NK-92 (cell line): ENCODE results near the gene GALM.

Experiments
- DNase-seq: peaks from one replicate; lab custom pipeline; 2025; ENCODE audit not compliant: unreplicated experiment; lab: John Stamatoyannopoulos, UW

The GALM gene

DNA sequence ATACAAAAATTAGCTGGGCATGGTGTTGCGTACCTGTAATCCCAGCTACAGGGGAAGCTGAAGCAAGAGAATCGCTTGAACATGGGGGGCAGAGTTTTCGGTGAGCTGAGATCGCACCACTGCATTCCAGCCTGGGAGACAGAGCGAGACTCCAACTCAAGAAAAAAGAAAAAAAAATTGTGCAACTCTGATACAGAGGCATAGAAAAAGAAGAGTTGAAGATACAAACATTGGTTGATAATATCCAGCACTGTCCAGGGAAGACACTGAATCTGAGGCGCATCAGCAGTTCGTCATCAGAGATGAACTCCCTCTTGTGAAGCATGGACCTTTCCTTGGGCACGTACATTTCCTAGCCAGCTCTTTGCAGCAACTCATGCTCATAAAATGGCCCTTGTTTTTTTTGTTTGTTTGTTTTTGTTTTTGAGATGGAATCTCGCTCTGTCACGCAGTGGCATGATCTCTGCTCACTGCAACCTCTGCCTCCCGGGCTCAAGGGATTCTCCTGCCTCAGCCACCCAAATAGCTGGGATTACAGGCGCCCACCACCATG, 16.7 kb upstream of the GALM start:
- no peak for DNase-seq

DNA sequence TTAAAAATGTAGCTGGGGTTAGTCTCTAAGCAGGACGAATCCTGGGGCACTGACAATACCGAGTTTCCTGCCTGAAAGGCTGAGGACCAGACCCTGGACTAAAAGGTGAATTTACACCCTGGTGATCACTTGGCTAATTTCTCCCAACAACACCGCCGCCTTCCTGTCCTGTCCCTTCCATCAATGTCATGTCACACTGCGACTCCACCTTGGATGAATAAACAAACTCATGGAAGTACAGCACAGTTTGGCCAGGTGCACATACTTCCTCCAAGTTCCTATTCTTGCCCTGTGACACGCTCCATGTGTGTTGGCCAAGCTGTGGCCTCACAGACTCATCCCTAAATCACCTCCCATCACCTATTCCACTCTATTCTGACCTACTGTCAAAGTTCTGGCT, 15.9 kb upstream of the GALM start:
- DNase-seq: no peak

DNA sequence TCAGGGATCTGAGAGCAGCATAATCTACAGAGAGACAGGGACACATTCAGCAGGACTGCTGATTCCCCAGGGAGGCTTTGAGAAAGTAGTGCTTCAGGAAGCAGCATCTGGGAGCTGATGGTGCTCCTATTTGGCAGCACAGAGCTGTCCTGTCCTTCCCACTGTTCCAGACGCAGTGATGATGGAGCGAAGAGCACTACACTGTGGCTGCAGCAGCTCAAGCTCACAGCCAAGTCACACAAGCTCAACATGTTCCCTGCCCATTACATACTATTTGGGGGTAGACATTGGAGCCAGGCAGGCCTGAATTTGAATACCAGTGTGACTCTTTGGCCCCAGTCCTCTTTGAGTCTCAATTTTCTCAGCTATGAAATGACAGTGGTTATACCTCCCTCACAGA, 15.2 kb upstream of the GALM start:
- no peak for DNase-seq

DNA sequence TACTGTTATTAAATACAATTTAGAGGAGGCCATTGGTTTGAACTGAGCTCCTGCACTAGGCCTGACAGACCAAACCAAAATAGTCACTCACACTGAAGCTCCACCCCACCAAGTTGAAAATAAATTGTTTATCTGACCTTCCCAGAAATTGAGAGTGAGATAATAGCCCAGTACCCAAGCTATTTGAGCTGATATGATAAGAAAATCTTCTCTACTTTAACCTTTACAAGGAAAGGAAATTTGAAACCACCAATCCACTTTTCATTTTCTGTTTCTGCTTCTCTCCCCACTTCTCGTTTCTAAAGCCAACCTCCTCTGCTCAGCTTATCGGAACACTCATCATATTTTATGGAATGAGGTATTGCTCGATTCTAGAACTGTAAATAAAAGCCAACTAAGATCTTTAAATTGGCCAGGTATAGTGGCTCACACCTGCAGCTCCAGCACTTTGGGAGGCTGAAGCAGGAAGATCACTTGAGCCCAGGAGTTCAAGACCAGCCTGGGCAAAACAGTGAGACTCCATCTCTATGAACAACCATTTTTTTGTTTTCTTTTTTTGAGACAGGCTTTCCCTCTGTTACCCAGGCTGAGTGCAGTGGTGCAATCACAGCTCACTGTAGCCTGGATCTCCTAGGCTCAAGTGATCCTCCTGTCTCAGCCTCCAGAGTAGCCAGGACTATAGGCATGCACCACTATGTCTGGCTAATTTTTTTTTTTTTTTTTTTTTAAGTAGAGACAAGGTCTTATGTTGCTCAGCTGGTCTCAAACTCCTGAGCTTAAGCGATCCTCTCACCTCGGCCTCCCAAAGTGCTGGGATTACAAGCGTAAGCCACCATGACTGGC, 13.3 kb upstream of the GALM start:
- no peak for DNase-seq

DNA sequence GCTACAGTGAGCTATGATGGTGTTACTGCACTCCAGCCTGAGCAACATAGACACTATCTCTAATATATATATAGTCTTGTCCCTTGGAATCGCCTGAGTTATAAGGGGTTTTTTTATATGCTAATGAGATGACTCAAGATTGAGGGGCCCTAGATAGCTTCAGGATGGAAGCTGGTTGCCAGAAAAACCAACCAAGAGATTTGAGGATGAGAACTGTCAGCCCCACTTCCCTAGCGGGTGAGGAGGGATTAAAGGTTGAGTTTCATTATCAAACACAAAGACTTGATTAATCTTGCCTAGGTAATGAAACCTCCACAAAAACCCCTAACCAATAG, 12.6 kb upstream of the GALM start:
- no peak for DNase-seq

DNA sequence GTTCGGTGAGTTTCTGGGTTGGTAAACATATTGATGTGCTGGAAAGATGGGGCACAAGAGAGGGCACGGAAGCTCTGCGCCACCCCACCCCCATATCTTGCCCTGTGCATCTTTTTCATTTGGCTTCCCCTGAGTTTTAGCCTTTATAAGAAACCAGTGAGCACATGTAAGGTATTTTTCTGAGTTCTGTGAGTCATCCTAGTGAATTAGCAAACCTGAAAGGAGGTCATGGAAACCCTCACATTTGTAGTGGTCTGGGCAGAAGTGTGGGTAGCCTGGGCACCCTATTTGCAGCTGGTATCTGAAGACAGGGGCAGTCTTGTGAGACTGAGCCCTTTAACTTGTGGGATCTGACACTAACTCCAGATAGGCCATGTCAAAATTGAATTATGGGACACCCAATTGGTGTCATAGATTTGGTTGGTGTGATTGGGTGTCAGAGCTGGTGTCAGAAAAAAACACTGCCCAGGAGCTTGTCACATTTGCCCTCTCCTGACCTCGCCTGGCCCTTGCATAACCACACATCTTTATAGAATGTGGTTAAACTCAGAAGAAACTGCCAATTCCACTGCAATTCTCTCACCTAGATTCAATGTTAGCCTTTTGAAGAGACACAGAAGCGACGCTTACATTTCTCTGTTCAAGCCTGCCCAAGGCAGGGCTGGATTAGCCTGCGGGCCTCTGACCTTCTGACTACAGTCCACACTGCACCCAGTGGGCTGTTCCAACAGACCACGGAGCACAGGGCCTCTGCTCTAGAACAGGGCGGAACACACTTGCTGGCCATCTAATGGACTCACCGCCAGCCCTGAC, 12.0 kb upstream of the GALM start:
- DNase-seq: no peak

DNA sequence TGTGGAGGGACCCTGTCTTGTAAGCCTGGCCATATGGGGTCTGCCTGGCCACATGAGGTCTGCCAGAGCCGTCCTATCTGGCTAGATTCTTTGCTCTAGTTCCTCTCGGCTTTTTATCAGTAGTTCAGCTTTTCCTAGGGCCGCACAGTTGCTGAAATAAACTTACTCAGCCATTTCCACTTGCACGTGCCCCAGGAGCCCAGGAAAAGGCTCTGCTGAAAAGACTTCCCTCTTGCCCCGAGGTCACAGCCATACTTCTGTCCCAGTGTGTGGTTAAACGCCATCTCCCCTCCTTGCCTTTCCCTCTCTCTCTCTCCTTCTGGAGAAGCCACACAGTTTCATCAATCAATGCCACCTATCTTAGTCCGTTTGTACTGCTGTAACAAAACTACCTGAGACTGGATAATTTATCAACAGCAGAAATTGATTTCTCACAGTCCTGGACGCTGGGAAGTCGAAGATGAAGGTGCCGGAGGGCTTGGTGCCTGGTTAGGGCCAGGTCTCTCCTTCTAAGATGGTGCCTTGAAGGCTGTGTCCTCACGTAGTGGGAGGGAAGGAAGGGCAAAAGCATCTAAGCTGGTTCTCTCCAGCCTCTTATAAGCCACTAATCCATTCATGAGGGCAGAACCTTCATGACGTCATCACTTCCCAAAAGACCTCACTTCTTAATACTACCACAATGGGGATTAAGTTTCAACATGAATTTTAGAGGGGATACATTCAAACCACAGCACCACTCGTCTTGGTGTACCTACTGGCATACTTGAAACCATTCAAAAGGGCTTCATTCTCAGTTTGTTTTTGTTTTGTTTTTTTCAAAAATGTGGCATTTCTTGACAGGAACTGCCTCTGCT, 11.2 kb upstream of the GALM start:
- DNase-seq: no peak

DNA sequence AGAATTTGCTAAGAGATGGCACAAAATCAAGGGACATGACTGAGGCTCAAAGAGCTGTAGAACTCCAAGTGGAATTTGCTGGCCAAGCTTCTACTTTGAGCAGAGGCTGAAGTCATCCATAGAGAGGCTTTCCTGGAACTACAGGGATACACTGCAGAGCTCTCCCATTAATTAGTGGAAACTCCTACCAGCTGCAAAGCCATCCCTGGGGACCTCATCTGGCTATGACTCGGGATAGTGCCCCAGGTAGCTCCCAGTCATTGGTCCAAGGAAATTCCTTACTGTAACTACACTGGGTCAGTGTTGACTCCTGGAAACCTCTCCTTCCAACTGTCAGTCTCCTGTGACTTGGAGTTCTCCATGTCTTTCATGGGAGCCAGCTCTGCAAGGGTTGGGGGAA, 10.5 kb upstream of the GALM start:
- no peak for DNase-seq

DNA sequence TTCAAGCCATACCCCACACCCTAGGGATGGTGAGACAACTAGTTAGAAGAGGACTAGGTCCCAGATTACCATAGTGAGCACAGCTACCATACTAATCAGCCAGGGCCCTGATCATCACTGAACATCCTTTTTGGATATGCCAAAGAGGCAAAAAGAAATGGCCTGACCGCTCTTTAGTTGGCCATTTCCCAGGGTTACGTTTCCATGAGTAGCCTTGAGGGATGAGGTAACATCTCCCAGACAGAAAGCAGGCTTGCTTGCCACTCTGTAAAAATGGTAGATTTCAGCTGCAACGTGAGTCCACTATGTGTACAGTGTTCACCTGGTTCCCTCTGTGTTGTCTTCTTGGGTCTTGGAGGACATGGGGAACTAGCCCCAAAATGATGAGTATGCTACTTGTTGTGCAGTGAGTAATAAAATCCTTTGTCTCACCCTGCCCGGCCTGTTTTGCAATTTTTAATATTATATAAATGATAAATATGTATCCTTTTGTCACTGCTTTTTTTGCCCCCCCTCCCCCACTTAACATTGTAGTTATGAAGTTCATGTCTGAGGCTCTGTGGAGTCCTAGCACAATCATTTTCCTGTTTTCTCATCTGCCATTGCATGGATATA, 8.9 kb upstream of the GALM start:
- no peak for DNase-seq

DNA sequence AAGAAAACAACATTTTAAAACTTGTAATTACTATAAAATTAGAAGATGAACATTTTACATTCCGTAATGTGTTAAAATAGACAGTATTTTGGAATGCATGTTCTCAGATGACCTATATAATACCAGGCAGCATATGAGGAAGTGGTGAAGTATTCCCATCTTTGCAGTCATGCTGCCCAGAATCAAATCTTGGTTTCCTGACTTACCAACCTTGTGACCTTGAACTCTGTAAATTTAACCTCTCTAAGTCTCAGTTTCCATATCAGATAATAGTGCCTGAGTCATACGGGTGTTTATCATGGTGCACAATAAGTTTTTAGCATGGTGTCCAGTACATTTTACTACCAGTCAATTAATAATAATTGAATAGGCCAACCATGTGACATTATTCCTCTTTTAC, 7.3 kb upstream of the GALM start:
- DNase-seq: no peak

DNA sequence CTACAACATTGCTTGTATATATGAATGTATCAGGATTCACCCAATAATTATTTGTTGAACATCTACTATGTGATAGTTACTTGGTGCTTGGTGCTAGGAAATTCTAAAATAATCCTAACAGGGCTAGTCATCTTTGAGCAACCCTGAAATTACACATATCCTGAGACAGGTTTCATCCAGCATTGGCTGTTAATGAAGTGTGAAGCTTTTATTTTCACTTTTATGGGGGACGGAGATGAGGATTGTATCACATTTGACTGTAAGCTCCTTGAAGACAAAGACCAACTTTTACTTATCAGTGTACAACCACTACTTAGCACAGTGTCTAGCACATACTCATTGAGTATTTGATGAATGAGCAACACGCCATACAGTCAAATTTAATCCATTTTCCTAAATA, 6.8 kb upstream of the GALM start:
- no peak for DNase-seq

DNA sequence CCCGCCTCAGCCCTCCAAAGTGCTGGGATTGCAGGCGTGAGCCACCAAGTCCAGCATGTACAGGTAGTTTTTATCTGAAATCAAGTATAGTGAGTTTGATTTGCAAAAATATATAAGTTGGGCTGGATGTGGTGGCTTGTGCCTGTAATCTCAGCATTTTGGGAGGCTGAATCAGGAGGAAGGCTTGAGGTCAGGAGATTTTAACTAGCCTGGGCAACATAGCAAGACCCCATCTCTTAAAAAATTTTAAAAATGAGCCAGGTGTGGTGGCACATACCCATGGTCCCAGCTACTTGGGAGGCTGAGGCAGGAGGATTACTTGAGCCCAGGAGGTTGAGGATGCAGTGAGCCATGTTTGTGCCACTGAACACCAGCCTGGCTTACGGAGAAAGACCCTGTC, 5.6 kb upstream of the GALM start:
- no peak for DNase-seq

DNA sequence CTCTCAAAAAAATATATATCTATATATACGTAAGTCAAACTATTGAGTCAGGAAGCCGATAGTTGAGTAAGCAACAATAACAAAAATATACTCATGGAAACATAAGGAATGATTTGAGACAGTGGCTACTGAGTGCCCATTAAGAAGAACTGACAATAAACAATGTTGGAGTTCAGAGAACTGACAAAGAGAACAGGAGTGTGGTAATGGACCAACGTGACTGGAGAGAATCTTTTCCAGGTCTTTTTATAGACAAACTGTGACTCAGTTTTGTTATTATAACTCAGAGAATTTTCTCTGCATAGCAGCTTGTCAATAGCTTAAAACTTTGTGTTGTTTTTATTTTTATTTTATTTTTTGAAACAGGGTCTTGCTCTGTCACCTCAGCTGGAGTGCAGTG, 4.6 kb upstream of the GALM start:
- DNase-seq: no peak

DNA sequence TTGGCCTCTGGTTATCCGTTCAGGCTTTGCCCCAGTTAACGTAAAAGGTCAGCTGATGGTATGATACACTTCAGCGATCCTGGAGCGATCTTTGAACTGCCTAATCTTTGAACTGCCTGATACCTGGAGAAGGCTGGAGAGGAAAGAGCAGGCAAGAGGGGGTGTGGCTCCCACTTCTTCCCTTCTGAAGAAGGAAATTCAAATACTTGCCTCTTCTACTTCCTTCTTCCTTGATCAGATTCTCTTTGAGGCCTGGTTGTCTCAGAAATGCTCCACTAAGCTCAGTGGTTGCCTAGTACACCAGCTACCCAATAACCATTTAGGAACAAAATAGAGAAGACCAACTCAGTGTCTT, 619 bp downstream of the GALM start:
- no peak for DNase-seq

DNA sequence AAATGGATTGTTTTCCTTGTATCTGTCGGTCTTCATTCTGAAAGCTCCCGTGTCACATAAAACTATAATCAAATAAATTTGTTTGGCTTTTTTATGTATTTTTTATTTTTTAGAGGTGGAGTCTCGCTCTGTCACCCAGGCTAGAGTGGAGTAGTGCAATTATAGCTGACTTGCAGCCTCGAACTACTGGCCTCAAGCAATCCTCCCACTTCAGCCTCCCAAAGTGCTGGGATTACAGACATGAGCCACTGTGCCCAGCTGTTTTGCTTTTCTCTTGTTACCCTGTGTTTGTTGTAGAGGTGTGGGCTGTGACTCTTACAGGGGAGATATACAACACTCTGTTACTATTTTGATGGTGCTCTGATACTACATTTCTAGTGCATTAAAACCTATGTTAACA, 2.2 kb downstream of the GALM start:
- DNase-seq: no peak

DNA sequence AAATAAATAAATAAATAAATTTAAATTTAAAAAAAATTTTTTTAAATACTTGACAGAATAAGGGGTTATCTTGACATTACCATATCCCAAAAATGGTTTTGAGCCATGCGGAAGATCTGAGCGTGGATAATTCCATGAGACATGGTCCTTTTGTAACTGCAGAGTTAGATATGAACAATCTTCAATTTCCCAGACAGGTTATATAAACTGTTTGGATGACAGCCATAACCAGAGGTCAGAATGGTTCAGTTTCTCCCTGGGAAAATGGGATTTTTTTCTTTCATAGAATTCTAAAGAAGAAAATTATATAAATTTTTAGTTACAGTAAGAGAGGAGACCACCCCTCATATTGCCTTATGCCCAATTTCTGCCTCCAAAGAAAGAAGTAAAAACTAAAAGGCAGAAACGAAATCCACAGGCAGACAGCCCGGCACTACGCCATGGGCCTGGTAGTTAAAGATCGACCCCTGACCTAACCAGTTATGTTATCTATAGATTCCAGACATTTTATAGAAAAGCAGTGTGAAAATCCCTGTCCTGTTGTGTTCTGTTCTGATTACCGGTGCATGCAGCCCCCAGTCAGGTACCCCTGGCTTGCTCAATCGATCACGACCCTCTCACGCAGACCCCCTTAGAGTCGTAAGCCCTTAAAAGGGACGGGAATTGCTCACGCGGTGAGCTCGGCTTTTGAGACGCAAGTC, 3.0 kb downstream of the GALM start:
- DNase-seq: no peak

DNA sequence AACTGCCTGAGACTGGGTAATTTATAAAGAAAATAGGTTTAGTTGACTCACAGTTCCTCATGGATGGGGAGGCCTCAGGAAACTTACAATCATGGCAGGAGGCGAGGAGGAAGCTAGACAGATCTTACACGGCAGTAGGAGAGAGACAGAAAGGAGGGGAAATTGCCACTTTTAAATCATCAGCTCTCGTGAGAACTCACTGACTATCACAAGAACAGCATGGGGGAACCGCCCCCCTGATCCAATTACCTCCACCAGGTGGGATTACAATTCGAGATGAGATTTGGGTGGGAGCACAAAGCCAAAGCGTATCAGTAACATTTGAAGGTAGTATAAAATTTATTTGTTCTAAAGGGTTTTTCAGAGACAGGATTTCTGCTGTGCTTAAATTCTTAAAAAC, 5.4 kb downstream of the GALM start:
- DNase-seq: no peak

DNA sequence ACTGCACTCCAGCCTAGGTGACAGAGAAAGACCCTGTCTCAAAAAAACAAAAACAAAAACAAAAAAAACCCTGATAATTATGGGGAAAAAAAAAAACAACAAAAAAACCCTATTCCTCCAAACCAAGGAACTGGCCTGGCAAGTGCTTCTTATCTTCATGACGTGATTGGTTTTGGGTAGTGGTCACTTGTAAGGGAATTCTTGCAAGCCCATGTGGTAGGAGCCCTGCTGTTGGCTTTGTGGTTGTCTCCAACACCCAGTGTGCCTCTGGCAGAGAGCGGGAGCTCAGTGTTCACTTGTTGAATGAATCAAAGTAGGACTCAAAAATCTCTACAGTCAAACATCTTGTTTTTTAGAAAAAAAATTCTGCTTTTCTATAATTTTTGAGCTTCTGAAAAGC, 6.0 kb downstream of the GALM start:
- DNase-seq: no peak

DNA sequence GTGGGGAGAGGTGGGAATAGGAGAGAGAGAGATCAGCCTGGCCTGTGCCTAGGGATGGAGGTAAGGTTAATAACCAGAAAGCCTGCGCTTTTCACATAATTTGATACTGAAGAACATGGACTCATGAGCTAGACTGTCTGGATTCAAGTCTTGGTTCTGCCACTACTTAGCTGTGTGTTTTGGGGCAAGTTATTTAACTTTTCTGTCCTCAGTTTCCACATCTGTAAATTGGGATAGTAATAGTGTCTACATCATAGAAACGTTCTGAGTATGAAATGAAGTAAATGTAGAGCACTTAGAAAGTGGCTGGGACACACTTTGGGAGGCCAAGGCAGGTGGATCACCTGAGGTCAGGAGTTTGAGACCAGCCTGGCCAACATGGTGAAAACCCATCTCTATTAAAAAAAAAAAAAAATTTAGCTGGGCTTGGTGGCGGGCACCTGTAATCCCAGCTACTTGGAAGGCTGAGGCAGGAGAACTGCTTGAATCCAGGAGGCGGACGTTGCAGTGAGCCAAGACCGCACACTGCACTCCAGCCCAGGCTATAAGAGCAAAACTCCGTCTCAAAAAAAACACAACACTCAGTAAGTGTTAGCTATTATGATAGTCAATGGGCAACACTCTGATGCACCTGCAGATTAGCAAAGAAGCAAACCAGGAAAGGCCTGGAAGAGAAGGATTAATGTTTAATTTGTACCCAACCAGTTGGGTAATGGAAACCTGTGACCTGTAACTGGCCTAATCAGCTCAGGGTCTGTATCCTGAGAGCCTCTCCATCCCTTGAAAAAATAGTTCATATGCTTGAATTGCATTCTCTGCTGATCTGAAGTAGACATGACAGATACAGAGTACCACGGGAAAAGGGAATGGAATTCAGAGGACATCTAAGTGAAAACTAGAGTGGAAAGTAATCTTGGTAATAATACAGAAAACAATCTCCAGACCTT, 6.8 kb downstream of the GALM start:
- no peak for DNase-seq
